K562 (cell line): ENCODE results near the gene NR2F1.

ENCODE experiments used
- CEBPB ChIP-seq: fragments of 450-650 bp; IDR thresholded peaks from 2 replicates; pipeline ENCODE4 v1.6.1; 2016; ENCODE audit warnings: missing genetic modification characterization, missing compliant biosample characterization
- CTCF ChIP-seq, 3 experiments: IDR thresholded peaks in 2 of 3; conservative IDR thresholded peaks in 1 of 3; 2 replicates each; pipeline ENCODE4 v1.5.1; 2011 to 2012; ENCODE audit warnings: low read length in 3 of 3, mild to moderate bottlenecking in 3 of 3, control low read depth in 2 of 3, improper control_type of control experiment in 1 of 3, inconsistent platforms in 1 of 3, low read depth in 1 of 3, mixed read lengths in 1 of 3, moderate library complexity in 1 of 3; ENCODE audit not compliant: insufficient read depth in 2 of 3
- YY1 ChIP-seq, 3 experiments: IDR thresholded peaks; 2 replicates each; pipeline ENCODE4 v1.6.1; 2011; ENCODE audit warnings: low read length in 2 of 3, mild to moderate bottlenecking in 2 of 3, moderate library complexity in 2 of 3, borderline replicate concordance in 1 of 3, control low read depth in 1 of 3, low read depth in 1 of 3; ENCODE audit not compliant: insufficient read depth in 3 of 3, insufficient replicate concordance in 2 of 3, control insufficient read depth in 1 of 3, insufficient read length in 1 of 3; ENCODE audit errors: extremely low read depth in 1 of 3
- ZBTB49 ChIP-seq: sonication (generic); formaldehyde crosslinking; IDR thresholded peaks from 2 replicates; pipeline ENCODE4 v1.8.0; 2022; ENCODE audit warnings: missing genetic modification reagents, mild to moderate bottlenecking, borderline replicate concordance
- ZNF263 ChIP-seq: sonication (generic); formaldehyde crosslinking; IDR thresholded peaks from 2 replicates; pipeline ENCODE4 v1.8.0; 2022; ENCODE audit warnings: mild to moderate bottlenecking, missing genetic modification reagents, borderline replicate concordance
- ZNF512 ChIP-seq: IDR thresholded peaks from 2 replicates; pipeline ENCODE4 v1.6.1; 2016; ENCODE audit warnings: missing genetic modification characterization, missing compliant biosample characterization

- TF ChIP-seq ZBTB49 (CRISPR knock-in tag) = no peak
- no peak for TF ChIP-seq ZNF512 (tag)
- TF ChIP-seq YY1 (IDR thresholded peaks at IDR 0.05; ENCODE audit: borderline replicate concordance in 1 of 3, control insufficient read depth in 1 of 3, extremely low read depth in 1 of 3, insufficient read depth in 3 of 3, insufficient read length in 1 of 3, insufficient replicate concordance in 2 of 3, low read depth in 1 of 3, low read length in 2 of 3) = no peak
- TF ChIP-seq CTCF (IDR thresholded peaks at IDR 0.05 in 2 of 3, conservative IDR thresholded peaks at IDR 0.05 in 1 of 3; ENCODE audit: insufficient read depth in 2 of 3, low read depth in 1 of 3, low read length in 3 of 3) = no peak
- TF ChIP-seq ZNF263 (CRISPR knock-in tag) = no peak
- TF ChIP-seq CEBPB (tag) = no peak
These were observed 9.9 kb downstream of the NR2F1 start for GRCh38 chr5:93592883-93593282.
